OCI-LY7 (cell line): ENCODE data around the gene VRK3. TPM values are rescaled to one million over a fixed set of nuclear protein-coding genes. Genes with fewer than 3 reads are reported as not detected.

Source experiments
- BruUV-seq: library from RNA; stranded (reverse); fragments of 400-500 nt; replicated peaks from 2 replicates; lab custom pipeline; 2021; lab: Mats Ljungman, UMichigan
- CTCF ChIA-PET: fragments of 300-600 bp; sonication (Branson Sonifier 250); formaldehyde crosslinking; loops from one replicate; lab custom pipeline; 2022; ENCODE audit warnings: antibody characterized with exemption; ENCODE audit not compliant: unreplicated experiment; lab: Charles Lee
- POLR2A ChIA-PET: fragments of 300-600 bp; sonication (Branson Sonifier 250); formaldehyde crosslinking; loops from one replicate; lab custom pipeline; 2022; ENCODE audit warnings: antibody characterized with exemption; lab: Charles Lee
- DNase-seq: peaks from one replicate; pipeline ENCODE4 v3.0.0-alpha.2; 2015; ENCODE audit warnings: low spot score
- H2AFZ ChIP-seq: fragments of 200-600 bp; sonication (generic), shearing (Covaris generic); 2 replicates; pipeline ENCODE4 v1.6.1; 2014; ENCODE audit warnings: mild to moderate bottlenecking, antibody characterized with exemption, low read length, moderate library complexity
- H3K27ac ChIP-seq: fragments of 200-600 bp; sonication (generic); 2 replicates; pipeline ENCODE4 v1.5.1; 2014; ENCODE audit warnings: mixed run types, low read depth, mild to moderate bottlenecking, moderate library complexity, low read length, inconsistent platforms; ENCODE audit not compliant: poor library complexity, severe bottlenecking
- H3K36me3 ChIP-seq: fragments of 200-600 bp; sonication (generic); 2 replicates; pipeline ENCODE4 v1.6.1; 2014; ENCODE audit warnings: mild to moderate bottlenecking, antibody characterized with exemption, low read length, moderate library complexity, mixed read lengths; ENCODE audit not compliant: insufficient read depth
- H3K4me1 ChIP-seq: fragments of 200-600 bp; sonication (generic); 2 replicates; pipeline ENCODE4 v1.5.1; 2014; ENCODE audit warnings: mild to moderate bottlenecking, low read length; ENCODE audit not compliant: insufficient read depth, poor library complexity, severe bottlenecking
- H3K4me2 ChIP-seq: fragments of 200-600 bp; sonication (generic); 2 replicates; pipeline ENCODE4 v1.6.1; 2014; ENCODE audit warnings: mild to moderate bottlenecking, low read length
- H3K4me3 ChIP-seq: fragments of 200-600 bp; sonication (generic); 2 replicates; pipeline ENCODE4 v1.5.1; 2014; ENCODE audit warnings: mild to moderate bottlenecking, low read depth, low read length; ENCODE audit not compliant: poor library complexity, severe bottlenecking
- H3K79me2 ChIP-seq: fragments of 200-600 bp; sonication (generic); 2 replicates; pipeline ENCODE4 v1.6.1; 2016; ENCODE audit warnings: low read depth, mild to moderate bottlenecking, low read length, moderate library complexity, mixed read lengths; ENCODE audit not compliant: insufficient read depth
- H3K9me2 ChIP-seq: fragments of 200-600 bp; sonication (generic); 2 replicates; pipeline ENCODE4 v1.6.1; 2016; ENCODE audit warnings: mild to moderate bottlenecking, low read length, mixed read lengths; ENCODE audit not compliant: insufficient read depth
- H3K9me3 ChIP-seq: fragments of 200-600 bp; sonication (generic); 2 replicates; pipeline ENCODE4 v1.6.1; 2014; ENCODE audit warnings: mild to moderate bottlenecking, mixed run types, low read length, mixed read lengths
- H4K20me1 ChIP-seq: fragments of 200-600 bp; sonication (generic); 2 replicates; pipeline ENCODE4 v1.6.1; 2014; ENCODE audit warnings: mild to moderate bottlenecking, antibody characterized with exemption, low read length, moderate library complexity, mixed read lengths; ENCODE audit not compliant: insufficient read depth
- CTCF ChIP-seq: fragments of 200-600 bp; sonication (generic); conservative IDR thresholded peaks from 2 replicates; pipeline ENCODE4 v1.5.1; 2014; ENCODE audit warnings: mild to moderate bottlenecking, antibody characterized with exemption, low read length, moderate library complexity, mixed read lengths
- EZH2phosphoT487 ChIP-seq: fragments of 200-600 bp; sonication (generic); IDR thresholded peaks from 2 replicates; pipeline ENCODE4 v1.6.1; 2018; ENCODE audit warnings: low read depth, borderline replicate concordance, mild to moderate bottlenecking, mixed run types, antibody characterized with exemption, low read length, moderate library complexity, mixed read lengths
- intact Hi-C: fragments of 100-400 bp; cut with micrococcal nuclease; formaldehyde crosslinking; loops from one replicate; pipeline ENCODE4 v1.10.0; 2022; ENCODE audit not compliant: unreplicated experiment
- total RNA-seq, 2 experiments: library from RNA; depleted of rRNA in 1 of 2; stranded (reverse); fragments of >200 nt in 1 of 2; shearing (Covaris generic) in 1 of 2; gene quantifications; 2 replicates each; pipeline ENCODE4 v1.2.3, GENCODE V29; 2014 to 2022

The VRK3 gene
- total RNA-seq, 2 experiments from 2014 or later = 39.9 to 47.3 TPM

DNA sequence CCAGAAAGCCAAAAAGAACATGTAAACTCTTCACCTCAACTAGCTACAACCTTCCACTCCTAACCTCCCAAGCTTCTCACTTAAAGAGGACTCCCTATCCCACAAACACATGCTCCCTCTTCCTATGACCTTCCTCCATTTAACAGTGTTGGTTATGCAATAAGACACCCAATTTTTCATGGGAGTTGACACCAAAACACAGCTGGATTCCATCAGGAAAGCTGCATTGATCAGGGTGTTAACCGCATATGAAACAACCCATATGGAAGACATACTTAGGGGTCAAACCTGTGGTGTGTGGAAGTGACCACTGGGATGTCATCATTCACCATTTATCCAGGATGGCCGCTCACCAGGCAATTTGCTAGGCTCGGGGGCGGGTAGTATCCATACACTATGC is 22.5 kb upstream of the VRK3 start:
- TF ChIP-seq EZH2phosphoT487 = no peak
- TF ChIP-seq CTCF = no peak
- DNase-seq = no peak
- no TSS peak for BruUV-seq
- H3K36me3 ChIP-seq = peaks cover 62% of the 10 kb centered on the region
- no peaks in the 10 kb centered on the region for H3K9me2 ChIP-seq
- H3K9me3 ChIP-seq = no peaks in the 10 kb centered on the region
- ChIA-PET CTCF (no interaction called here), POLR2A (no interaction called here)
- H3K79me2 ChIP-seq = no peaks in the 10 kb centered on the region
- intact Hi-C loops = no loop called here
- H3K4me2 ChIP-seq = no peak overlapping the region
- H3K4me1 ChIP-seq = peaks cover 5% of the 10 kb centered on the region
- H2AFZ ChIP-seq = no peak overlapping the region
- no peak overlapping the region for H3K4me3 ChIP-seq
- no peaks in the 10 kb centered on the region for H4K20me1 ChIP-seq
- no peak overlapping the region for H3K27ac ChIP-seq

DNA sequence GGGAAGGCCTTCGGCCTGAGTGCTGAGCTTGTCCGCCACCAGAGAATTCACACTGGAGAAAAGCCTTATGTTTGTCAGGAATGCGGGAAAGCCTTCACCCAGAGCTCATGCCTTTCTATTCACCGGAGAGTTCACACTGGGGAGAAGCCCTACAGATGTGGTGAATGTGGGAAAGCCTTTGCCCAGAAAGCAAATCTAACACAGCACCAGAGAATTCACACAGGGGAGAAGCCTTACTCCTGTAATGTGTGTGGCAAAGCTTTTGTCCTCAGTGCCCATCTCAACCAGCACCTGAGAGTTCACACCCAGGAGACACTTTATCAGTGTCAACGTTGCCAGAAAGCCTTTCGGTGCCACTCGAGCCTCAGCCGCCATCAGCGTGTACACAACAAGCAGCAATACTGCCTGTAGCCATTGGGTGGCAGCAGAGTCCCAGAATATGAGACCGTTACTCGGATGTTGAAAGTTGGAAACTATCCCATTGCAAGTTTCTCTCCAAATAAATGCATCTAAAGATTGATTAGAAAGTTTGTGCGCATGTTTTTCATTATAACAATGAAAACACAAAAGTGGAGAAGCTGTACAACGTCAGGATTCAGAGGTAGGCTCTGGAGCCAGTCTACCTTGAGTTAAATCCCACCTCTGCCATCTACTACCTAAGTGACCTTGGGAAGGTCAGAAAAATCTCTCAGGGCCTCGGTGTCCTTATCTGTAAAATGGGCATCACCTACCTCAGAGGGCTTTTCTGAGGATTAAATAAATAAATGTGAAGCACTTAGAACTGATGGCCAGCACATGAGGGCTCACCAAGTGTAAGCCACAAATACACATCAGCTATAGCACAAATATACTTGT is 21.7 kb upstream of the VRK3 start:
- no peak overlapping the region for H3K4me3 ChIP-seq
- peak; percentile 74 for DNase-seq
- TF ChIP-seq EZH2phosphoT487 (no peak), CTCF (peak; percentile 96)
- no peak overlapping the region for H3K4me2 ChIP-seq
- H3K9me2 ChIP-seq = no peaks in the 10 kb centered on the region
- ChIA-PET CTCF (no interaction called here), POLR2A (no interaction called here)
- intact Hi-C loops = no loop called here
- H3K79me2 ChIP-seq = no peaks in the 10 kb centered on the region
- no TSS peak for BruUV-seq
- peaks cover 5% of the 10 kb centered on the region for H3K4me1 ChIP-seq
- peaks cover 70% of the 10 kb centered on the region for H3K36me3 ChIP-seq
- no peaks in the 10 kb centered on the region for H4K20me1 ChIP-seq
- no peak overlapping the region for H3K27ac ChIP-seq
- H3K9me3 ChIP-seq = no peaks in the 10 kb centered on the region
- no peak overlapping the region for H2AFZ ChIP-seq

DNA sequence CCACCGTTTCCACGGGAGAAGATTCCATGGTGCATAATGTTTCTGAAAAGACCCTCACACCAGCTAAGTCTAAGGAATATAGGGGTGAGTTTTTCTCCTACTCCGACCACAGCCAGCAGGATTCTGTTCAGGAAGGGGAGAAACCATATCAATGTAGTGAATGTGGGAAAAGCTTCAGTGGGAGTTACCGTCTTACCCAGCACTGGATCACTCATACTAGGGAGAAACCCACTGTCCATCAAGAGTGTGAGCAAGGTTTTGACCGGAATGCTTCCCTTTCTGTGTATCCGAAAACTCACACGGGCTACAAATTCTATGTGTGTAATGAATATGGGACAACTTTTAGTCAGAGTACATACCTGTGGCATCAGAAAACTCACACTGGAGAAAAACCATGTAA is 19.8 kb upstream of the VRK3 start:
- CTCF ChIA-PET = no interaction called here
- Histone ChIP-seq H3K9me2 (no peaks in the 10 kb centered on the region), H3K4me3 (no peak overlapping the region), H3K9me3 (no peaks in the 10 kb centered on the region), H3K79me2 (no peaks in the 10 kb centered on the region), H3K36me3 (peaks cover 89% of the 10 kb centered on the region), H3K27ac (no peak overlapping the region), H3K4me1 (peaks cover 1% of the 10 kb centered on the region), H2AFZ (no peak overlapping the region), H3K4me2 (no peak overlapping the region), H4K20me1 (no peaks in the 10 kb centered on the region)
- no peak for DNase-seq
- no peak for TF ChIP-seq EZH2phosphoT487
- no peak for TF ChIP-seq CTCF
- POLR2A ChIA-PET = no interaction called here
- no TSS peak for BruUV-seq
- intact Hi-C loops = no loop called here
